AG10803 (cell line): ENCODE data around the gene TVP23A.

Experiments
- DNase-seq: peaks from one replicate; pipeline ENCODE4 v3.0.0; 2010; ENCODE audit warnings: low read depth
- H3K4me3 ChIP-seq: 2 replicates; pipeline ENCODE4 v1.5.1; 2011; ENCODE audit warnings: mild to moderate bottlenecking, low read length, control low read depth
- TF ChIP-seq, protein P1 (sequence below): conservative IDR thresholded peaks from 2 replicates; pipeline ENCODE4 v1.5.1; 2011; ENCODE audit warnings: mild to moderate bottlenecking, low read length, control low read depth, inconsistent platforms

Gene TVP23A

DNA sequence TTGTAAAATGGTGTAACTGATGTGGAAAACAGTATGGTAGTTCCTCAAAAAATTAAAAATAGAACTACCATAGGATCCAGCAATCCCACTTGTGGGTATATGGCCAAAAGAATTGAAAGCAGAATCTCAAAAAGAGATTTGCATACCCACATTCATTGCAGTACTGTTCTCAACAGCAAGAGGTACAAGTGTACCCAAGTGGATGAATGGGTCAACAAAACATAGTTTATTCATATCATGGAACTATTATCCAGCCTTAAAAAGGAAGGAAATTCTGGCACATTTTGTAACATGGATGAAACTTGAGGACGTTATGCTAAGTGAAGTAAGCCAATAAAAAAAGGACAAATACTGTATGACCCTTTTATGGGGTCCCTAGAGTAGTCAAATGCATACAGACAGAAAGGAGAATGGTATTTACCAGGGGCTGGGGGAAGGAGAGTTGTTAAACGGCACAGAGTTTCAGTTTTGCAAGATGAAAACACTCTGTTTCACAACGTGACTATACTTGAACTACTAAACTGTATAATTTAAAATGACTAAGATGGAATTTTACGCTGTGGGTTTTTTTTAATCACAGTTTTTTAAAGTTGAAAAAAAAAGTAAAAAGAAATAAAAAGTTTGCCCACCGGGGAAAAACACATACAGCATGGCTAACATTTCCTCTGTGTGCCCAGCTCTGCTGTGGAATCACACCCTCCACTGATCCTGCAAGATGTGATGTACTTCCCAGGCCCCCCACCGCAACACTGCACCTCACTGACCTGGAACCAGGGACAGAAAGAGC lies 6.1 kb downstream of the TVP23A start:
- no peak for DNase-seq
- no peak overlapping the region for H3K4me3 ChIP-seq
- TF ChIP-seq, protein P1, sequence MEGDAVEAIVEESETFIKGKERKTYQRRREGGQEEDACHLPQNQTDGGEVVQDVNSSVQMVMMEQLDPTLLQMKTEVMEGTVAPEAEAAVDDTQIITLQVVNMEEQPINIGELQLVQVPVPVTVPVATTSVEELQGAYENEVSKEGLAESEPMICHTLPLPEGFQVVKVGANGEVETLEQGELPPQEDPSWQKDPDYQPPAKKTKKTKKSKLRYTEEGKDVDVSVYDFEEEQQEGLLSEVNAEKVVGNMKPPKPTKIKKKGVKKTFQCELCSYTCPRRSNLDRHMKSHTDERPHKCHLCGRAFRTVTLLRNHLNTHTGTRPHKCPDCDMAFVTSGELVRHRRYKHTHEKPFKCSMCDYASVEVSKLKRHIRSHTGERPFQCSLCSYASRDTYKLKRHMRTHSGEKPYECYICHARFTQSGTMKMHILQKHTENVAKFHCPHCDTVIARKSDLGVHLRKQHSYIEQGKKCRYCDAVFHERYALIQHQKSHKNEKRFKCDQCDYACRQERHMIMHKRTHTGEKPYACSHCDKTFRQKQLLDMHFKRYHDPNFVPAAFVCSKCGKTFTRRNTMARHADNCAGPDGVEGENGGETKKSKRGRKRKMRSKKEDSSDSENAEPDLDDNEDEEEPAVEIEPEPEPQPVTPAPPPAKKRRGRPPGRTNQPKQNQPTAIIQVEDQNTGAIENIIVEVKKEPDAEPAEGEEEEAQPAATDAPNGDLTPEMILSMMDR, result no peak

DNA sequence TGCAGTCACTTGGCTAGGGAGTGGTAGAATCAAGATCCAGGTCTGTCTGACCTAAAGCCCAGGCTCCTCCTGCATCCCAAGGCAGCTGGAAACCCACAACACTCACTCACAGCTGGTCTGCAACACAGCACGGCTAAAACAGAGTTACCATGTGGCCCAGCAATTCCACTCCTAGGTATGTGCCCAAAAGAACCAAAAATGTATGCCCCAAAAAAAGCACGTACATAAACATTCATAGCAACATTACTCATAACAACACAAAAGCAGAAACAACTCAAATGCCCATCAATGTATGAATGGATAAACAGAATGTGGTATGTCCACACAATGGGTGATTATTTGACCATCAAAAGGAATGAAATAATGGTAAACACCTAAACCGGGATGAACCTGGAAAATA lies 8.9 kb downstream of the TVP23A start:
- TF ChIP-seq, protein P1, result no peak
- no peak for DNase-seq
- H3K4me3 ChIP-seq, result no peak overlapping the region

DNA sequence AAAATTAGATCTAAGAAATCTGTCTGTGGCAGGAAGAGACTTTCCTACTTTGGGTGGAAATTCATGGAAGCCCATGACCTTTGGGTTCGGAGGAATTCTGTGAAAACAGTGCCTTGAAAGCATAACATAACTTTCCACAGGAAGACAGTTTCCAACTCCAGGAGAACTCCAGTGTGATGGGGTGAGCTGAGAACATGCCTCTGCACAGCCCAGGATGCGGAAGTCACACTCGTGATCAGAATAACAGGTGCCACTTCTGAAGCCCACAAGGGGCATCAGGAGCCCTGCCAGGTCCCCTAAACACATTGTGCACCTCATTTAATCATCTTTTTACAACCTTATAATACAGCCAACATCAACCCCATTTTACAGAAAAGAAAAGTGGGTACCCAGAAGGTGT lies 9.7 kb downstream of the TVP23A start:
- H3K4me3 ChIP-seq, result no peak overlapping the region
- DNase-seq, result no peak
- TF ChIP-seq, protein P1, result no peak

DNA sequence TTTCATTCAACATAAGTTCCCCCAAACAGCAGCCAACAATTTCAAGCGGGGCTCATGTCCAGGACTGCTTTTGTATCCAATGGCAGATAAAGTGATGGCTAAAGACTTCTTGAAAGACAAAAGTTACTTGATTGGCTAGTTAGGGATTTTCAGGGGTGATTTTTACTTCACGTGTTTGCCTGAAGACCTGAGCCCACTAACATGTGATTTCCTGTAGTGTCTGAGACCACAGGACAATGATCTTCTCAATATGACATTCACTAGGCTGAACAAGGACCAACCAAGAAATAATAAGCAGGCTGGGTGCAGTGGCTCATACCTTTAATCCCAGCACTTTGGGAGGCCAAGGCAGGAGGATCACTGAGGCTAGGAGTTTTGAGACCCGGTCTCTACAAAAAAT lies 10.4 kb downstream of the TVP23A start:
- no peak for DNase-seq
- TF ChIP-seq, protein P1, result no peak

DNA sequence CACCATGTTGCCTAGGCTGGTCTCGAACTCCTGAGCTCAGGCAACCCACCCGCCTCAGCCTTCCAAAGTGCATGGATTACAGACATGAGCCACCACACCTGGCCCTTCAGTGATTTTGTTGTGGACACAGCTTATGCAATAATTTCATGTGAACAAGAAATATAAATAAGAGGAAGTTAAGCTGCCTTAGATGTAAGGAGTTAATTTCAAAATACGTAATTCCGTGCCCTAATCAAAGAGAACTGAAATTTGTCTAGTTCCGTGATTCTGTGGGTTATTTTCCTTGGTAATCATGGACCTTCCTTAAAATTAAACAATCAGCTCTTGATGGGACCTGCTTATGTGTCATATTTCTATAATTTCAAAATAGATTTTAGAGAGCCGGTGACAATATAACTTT lies 11.9 kb downstream of the TVP23A start:
- TF ChIP-seq, protein P1, result no peak
- DNase-seq, result no peak

More for the DNA sequence above, 10.4 kb downstream of the TVP23A start:
- H3K4me3 ChIP-seq, result no peak overlapping the region

DNA sequence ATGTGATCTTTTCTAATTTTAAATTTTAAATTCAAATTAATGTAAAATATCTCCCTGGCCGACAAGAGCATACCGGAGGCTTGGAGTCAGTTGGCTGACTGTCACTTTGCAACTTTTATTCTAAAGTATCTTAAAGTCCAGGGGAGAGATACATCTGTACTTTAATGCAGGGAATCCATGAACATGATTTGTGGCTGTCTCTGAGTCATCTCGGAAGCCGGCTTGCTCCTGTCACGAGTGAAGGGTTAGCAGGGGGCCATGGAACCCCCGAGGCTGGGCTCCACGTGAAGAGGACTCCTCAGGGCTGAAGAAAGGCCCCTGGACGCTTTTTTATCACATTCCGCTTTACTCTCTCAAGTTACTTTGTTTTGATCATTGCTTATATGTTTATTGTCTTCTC lies 13.3 kb downstream of the TVP23A start:
- TF ChIP-seq, protein P1, result no peak
- no peak overlapping the region for H3K4me3 ChIP-seq
- DNase-seq, result no peak

More for the DNA sequence above, 11.9 kb downstream of the TVP23A start:
- H3K4me3 ChIP-seq, result no peak overlapping the region

DNA sequence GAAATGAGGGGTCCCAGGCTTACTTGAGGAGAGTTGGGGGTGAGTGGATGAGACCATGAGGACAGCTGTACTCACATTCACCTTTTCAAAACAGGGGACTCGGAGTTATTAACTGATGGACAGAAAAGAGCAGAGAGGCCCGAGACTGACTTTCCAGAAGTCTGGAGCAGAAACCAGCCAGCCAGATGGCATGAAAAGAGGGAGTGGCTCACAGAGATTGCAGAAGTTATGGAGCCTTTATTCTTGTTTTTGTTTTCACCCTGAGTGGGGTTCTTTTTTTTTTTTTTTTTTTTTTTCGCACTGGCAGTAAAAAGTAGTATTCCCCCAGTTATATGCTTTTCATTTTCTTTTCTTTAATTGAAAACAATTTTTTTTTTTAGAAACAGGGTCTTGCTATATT lies 18.9 kb downstream of the TVP23A start:
- H3K4me3 ChIP-seq, result no peak overlapping the region
- TF ChIP-seq, protein P1, result no peak
- no peak for DNase-seq
